Measurements from ENCODE around the gene JHY. TPM values are rescaled to one million over a fixed set of nuclear protein-coding genes. Genes with fewer than 3 reads are reported as not detected.

The JHY gene
- total RNA-seq, 1 donor from 2014 or later, result 7.4 TPM

- no peak for TF ChIP-seq CTCF (IDR thresholded peaks at IDR 0.05; ENCODE audit: unreplicated experiment)
- Mint-ChIP-seq H3K9me3 (no peaks in the 10 kb centered on the region), H3K27me3 (ENCODE audit: low read depth) (no peaks in the 10 kb centered on the region), H3K27ac (no peak overlapping the region), H3K36me3 (peaks cover 13% of the 10 kb centered on the region), H3K4me3 (no peak overlapping the region), H3K4me1 (peaks cover 7% of the 10 kb centered on the region)
- no peak for DNase-seq (ENCODE audit: low spot score in 2 of 2, unreplicated experiment in 2 of 2)
Observed at GRCh38 chr11:122888162-122888561, 5.6 kb downstream of the JHY start.

DNA sequence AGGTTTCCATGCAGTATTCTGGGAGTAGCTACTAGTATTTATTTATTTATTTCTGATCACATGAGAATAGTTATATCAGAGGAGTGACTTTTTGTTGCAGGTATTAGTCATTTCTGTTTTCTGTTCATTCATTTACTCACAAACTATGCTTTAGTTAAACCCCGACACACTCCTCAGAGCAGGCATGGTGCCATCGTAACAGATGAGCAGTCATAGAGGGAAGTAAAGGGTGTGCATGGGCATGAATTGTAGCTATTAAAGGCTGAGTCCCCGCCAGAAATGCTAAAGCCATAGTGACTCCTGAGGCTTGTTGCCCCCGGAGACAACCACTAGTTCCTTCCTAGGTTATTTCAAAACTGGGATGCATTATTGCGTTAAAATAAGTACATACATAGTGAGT is 10.6 kb downstream of the JHY start:
- Mint-ChIP-seq H3K4me3 (no peak overlapping the region), H3K36me3 (peaks cover 4% of the 10 kb centered on the region), H3K9me3 (no peaks in the 10 kb centered on the region), H3K4me1 (no peaks in the 10 kb centered on the region), H3K27ac (no peak overlapping the region), H3K27me3 (ENCODE audit: low read depth) (no peaks in the 10 kb centered on the region)
- no peak for TF ChIP-seq CTCF (IDR thresholded peaks at IDR 0.05; ENCODE audit: unreplicated experiment)
- DNase-seq (ENCODE audit: low spot score in 2 of 2, unreplicated experiment in 2 of 2), result no peak

- no peaks in the 10 kb centered on the region for H3K9me3 Mint-ChIP-seq
- no peak overlapping the region for H3K27ac Mint-ChIP-seq
- no peaks in the 10 kb centered on the region for H3K4me1 Mint-ChIP-seq
- no peak overlapping the region for H3K4me3 Mint-ChIP-seq
- peaks cover 4% of the 10 kb centered on the region for H3K36me3 Mint-ChIP-seq
- DNase-seq (ENCODE audit: low spot score in 2 of 2, unreplicated experiment in 2 of 2), result no peak
- TF ChIP-seq CTCF (IDR thresholded peaks at IDR 0.05; ENCODE audit: unreplicated experiment), result no peak
- H3K27me3 Mint-ChIP-seq (ENCODE audit: low read depth), result no peaks in the 10 kb centered on the region
Observed at GRCh38 chr11:122895563-122895962, 13.0 kb downstream of the JHY start.

GRCh38 chr11:122897606-122898210 is 15.1 kb downstream of the JHY start:
- H3K4me1 Mint-ChIP-seq, result peaks cover 3% of the 10 kb centered on the region
- H3K36me3 Mint-ChIP-seq, result peaks cover 2% of the 10 kb centered on the region
- no peaks in the 10 kb centered on the region for H3K27me3 Mint-ChIP-seq (ENCODE audit: low read depth)
- no peak for TF ChIP-seq CTCF (IDR thresholded peaks at IDR 0.05; ENCODE audit: unreplicated experiment)
- H3K9me3 Mint-ChIP-seq, result no peaks in the 10 kb centered on the region
- no peak for DNase-seq (ENCODE audit: low spot score in 2 of 2, unreplicated experiment in 2 of 2)
- no peak overlapping the region for H3K27ac Mint-ChIP-seq
- no peak overlapping the region for H3K4me3 Mint-ChIP-seq

GRCh38 chr11:122898799-122899198 is 16.2 kb downstream of the JHY start:
- Mint-ChIP-seq H3K27me3 (ENCODE audit: low read depth) (no peaks in the 10 kb centered on the region), H3K4me1 (peaks cover 3% of the 10 kb centered on the region), H3K27ac (no peak overlapping the region), H3K36me3 (peaks cover 2% of the 10 kb centered on the region), H3K9me3 (no peaks in the 10 kb centered on the region), H3K4me3 (no peak overlapping the region)
- no peak for DNase-seq (ENCODE audit: low spot score in 2 of 2, unreplicated experiment in 2 of 2)
- no peak for TF ChIP-seq CTCF (IDR thresholded peaks at IDR 0.05; ENCODE audit: unreplicated experiment)

All from mesothelial cell of epicardium (in vitro differentiated cells).